Stimulated activated CD4-positive, alpha-beta T cell treated with anti-CD3 and anti-CD28 coated beads, Interleukin-1b, Interleukin-23, amount 100 ng/mL, for 48 hours (primary cell): ENCODE measurements around the gene SHC4.
"Not testable (repeated sequence)": the region's sequence is repeated elsewhere in the genome, so short reads cannot be mapped to it uniquely, and the experiment has no call there.

Source experiments
- DNase-seq: peaks from one replicate; pipeline ENCODE4 v3.0.0-alpha.2; 2020

The SHC4 gene

DNA sequence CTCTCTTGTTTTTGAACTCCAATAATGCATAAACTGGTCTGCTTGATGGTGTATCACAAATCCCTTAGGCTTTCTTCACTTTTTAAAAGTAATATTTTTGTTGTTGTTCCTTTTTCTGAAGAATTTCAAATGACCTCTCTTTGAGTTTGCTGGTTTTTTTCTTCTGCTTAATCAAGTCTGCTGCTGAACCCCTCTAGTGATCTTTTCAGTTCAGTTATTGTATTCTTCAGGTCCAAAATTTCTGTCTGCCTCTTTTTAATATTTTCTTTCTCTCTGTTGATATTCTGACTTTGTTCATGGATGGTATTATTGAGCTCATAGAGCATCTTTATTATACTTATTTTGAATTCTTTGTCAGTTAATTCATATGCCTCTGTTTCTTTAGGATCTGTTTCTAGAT is 131.1 kb downstream of the SHC4 start:
- DNase-seq = no peak

DNA sequence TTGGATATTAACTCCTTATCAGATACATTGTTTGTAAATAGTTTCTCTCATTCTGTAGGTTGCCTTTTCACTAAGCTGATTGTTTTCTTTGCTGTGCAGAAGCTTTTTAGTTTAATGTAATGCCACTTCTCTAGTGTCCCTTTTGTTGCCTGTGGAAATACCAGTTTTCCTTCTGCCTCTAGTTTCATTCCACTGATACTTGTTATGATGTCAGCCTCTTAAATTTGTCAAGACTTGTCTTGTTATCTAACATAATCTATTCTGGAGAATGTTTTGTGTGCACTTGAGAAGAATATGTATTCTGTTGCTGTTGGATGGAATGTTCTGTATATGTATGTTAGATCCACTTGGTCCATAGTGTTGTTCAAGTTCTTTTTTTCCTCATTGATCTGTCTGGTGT is 134.8 kb downstream of the SHC4 start:
- DNase-seq = no peak

DNA sequence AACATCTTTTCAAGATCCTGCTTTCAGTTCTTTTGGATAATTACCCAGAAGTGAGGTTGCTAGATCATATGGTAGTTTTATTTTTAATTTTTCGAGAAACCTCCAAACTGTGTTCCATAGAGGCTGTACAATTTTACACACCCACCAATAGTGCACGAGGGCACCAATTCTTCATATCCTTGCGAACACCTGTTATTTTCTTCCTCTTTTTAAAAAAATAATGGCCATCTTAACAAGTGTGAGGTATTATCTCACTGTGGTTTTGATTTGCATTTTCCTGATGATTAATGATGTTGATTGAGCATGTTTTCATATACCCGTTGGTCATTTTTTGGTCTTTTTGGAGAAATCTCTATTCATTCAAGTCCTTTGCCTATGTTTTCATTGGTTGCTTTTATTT is 135.2 kb downstream of the SHC4 start:
- no peak for DNase-seq

DNA sequence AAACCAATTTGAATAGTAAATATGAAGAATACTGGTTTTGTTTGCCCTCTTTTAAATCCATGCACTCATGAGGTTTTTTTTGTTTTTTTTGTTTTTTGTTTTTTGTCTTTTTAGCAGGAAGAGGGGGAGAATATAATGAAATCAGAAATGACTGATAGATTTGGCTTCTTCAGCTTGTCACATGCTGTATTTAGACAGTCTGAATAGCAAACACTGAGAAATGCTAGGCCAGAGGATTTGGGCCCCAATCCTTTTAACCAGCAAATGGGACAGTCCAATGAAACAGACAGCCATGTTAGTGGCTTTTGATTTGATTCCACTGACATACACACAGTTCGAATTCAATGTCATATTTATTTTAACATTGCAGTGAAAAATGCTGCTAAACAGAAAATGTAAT is 138.6 kb downstream of the SHC4 start:
- DNase-seq = no peak

DNA sequence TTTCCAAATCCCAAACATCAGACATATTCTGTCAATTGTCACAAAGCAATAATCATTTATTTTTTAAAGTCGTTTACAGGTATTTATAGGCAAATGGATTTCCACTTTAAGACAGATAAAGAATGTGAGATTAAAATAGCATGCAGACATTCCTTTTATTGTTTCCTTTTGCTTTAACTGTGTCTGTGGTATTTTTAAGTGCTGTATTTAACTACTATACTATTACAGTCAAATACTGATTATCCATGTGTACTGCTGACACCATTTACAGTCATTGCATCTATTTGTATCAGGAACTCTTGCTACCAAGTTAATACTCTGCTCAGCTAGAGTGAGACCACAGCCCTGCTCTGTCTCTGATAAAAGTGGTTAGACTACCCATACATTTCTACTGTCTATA is 140.0 kb downstream of the SHC4 start:
- no peak for DNase-seq

DNA sequence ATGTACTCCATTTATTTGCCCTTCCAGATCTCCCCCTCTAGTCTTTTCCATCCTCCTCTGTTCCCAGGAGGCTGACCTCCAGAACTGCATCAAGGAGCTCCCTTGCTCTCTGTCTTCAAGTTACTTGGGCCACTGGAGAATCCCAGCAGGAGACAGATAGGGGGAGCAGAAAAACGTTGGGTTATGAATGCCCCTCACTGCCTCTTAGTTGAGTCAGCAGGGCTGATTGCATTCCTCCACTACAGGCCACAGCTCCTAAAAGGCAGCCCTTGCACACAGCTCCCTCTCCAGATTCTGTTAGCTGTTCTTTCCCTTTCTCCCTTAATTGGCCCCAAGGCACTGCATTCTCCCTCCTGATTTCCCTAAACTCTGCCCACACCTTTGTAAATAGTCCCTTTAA is 140.5 kb downstream of the SHC4 start:
- no peak for DNase-seq

DNA sequence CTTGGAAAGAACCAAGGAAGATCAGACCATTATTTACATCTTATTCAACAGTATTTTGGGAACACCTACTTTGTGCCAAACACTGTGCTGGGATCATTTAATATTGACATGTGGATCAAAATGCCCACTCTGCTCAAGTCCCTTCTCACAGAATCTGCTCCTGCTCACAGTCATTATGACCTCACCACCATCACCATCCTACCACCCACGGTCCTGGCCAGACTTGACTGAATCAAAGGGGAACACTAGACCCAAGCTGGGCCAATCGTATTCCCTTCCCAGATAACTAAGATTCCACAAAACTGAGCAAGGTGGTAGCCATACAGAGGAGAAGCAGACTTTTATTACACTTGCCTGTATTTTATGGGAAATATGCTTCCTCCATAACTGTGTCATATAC is 149.4 kb downstream of the SHC4 start:
- DNase-seq = no peak

DNA sequence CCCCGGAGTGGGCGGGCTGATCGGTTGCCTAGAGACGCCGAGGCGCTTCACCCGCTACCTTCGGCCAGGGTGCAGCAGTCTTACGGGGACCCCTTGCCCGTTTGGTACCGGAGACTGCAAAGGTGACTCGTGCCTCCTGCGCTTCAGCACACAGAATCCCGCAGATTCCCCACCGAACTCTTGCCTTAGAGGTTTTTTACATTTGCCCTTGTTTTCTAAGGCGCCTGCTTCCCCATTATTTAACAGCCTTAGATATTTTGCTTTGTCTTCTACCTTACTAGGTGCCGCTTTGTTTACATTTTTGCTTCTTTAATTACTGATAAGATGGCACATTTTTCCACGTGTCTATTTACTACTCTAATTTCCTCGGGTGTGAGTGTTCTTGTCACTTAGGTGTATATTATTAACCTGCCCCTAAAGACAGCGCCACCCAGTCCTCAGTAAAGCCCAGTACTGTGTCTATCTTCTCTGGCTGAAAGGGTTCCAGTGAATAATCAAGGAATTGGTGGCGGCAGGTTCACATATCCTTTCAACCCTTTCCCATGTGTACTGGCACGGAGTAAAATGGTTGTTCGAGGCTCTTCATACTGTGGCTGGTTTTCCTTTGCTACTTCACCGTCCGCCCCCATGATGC is 152.3 kb downstream of the SHC4 start:
- DNase-seq = no peak

DNA sequence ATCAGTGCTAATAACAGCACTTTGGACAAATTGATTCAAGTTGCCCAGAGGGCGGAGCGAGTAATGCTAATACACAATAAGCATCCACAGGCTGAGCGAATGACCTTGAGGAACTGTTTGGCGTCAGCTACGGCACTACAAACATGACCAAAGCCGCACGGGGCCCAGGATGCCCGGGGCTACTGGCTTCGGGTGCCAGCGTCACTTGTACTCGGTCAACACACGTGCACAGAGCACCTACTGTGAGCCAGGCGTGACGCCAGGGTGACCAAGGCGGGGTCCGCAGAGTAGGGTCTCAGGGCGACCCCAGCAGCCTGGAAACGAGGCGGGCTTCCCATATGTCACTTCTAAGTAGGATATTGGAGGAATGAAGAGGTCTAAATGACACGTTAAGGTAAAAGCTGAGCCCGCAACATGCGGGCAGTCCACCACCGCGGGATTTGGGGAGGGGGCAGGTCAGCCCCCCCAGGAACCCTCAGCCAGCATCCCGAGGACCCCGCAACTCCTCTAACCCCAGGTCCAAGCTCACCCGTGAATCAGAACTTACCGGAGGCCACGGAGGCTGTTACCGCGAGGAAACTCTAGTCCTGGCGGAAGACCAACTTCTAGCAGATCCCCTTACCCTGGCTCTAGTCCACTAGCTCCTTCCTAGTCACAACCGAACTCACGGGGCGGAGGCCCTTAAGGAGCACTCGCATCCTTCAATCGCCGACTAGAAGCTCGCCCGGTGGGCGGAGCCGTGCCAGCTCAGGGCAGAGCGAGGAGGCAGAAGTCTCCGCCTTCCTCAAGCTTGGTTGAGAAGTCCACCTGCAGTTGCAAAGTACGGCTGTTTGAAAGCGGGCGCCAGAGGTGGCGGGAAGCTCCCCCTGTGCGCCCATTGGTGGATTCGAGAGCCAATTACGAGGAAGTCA is 153.1 kb downstream of the SHC4 start, which contains the start of gene CEP152:
CEP152 (minus strand) TSS at position 656 of the 911 bp plus-strand sequence. CDS start 5,420 bp downstream, outside the sequence.
- peak; percentile 99 for DNase-seq

DNA sequence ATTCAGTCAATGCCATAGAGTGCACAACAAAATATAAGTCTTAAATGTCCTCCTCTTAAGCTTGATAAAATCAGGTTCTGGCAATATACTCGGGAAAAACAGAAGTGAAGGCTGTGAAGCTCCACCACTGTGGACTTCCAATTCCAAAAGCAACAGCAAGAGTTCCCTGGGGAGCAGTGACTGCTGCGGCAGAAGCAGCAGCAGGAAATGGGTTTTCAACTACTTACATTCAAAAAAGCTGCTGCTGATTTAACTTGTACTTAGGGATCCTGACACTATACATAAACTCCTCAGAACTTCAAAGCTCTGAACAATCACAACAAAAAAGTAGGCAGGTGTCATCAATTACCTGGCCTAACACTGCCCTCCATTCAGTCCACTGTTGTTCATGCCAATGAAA is 157.6 kb downstream of the SHC4 start:
- DNase-seq = no peak

DNA sequence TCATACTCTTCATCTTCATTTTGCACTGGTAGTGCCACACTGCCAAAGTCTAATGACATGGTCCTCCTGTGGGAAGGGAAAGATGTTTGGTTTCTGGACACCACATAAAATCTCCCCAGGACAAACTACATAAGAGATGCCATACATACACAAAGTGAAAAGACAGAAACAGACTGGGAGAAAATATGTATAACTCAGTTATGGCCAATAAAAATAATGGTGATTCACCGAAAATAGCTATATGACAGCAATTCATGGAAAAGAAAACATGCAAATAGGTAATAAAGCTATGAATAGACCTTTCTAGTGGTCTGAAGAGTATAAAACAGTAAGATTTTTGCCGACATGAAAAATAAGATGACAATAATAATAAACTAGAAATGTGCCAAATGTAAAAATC is 158.1 kb downstream of the SHC4 start:
- DNase-seq = no peak

DNA sequence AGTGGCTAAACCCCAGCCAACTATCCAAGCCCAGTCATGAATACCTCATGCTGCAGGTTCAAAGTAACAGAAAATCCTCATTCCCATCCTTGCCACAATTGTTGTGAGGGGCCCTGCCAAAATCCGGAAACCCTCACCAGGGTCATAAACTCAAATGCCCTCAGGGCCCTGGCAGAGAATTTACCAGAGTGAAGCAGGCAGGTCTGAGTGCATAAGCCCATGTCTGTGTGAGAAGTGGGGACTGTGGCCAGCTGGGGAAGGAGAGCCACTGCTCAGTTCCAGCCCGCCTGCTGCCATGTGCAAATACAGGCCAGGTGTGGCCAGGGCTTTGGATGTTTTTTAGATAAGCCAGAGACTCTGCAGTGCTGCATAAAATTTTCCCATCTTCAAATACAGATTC is 159.8 kb downstream of the SHC4 start:
- DNase-seq = no peak

DNA sequence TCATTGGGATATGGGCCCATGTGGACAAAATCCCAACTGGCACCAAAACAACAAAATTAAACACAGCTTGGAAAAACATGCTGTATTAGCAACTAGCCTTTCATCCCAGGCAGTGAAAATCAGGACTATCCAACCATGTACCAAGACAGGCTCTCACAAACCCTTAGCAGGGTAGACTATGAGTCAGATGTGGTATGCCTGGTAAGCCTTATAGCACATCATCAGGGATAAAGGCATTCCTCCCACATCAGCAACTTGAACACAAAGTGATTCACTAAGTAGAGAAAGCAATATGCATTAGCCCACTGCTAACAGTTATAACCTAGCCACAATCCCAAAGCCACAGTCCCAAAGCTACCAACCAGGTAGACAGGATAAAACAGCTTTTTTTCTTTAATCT is 160.9 kb downstream of the SHC4 start:
- no peak for DNase-seq

DNA sequence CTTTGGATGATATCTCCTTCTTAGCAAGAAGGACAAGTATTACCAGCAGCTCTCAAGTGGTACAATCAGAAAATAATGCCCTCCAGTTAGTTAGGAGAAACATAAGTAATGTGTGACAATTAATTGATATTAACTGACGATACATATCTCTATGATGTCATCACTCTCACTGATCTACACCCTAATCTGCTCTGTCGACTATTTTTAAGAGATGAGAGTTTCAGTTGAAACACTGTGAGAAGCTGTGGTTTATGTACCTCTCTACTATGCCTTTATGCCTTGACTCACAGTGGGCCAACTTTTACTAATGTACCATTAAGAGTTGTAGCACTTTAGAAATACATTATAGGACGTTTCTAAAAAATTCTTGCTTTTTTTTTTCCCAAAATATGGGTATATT is 161.5 kb downstream of the SHC4 start:
- DNase-seq = no peak

DNA sequence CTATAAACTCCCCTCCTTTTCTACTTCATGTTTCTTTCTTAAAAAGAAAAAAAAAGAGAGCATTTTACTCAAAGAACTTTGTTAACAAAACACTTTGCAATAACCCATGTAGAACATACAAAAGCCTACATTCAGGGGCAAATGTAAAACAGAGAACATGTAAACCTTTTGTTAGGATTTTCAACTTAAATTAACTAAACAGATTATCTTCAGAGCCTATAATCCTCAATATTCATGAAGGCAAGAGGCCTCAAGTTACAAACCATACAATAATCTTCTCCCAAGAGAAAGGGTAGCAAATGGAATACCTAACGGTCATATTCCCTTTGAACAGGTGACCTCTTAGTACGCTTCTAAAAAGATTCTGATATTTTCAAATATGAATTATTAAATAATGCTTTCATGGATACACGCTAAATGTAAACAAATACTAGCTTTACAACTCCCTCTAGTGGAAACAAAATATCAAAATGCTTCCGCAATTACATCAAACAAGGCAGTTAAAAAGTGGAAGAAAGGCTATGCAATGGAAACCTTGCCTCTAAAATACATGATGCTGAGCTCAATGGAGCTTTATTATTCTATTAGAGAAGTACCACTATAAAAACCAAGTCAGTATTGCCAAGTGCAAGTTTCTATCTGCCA is 162.8 kb downstream of the SHC4 start:
- no peak for DNase-seq

DNA sequence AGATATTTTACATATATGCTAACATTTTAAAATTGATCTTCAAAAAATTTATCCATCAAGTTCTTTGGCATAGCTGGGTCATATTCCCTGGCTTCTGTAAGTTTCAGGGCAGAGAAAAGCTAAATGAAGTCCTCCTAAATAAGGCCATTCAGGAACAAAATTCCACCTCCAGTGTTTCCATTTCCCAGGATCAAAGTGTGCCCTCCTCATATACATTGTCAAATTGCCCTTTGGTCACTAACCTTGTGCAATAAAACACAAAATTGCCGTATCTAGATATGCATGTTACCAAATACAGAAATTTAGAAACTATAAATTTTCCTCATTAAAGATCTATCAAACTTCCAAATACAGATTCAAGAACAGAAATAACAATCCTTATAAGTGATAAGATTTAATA is 163.5 kb downstream of the SHC4 start:
- no peak for DNase-seq

DNA sequence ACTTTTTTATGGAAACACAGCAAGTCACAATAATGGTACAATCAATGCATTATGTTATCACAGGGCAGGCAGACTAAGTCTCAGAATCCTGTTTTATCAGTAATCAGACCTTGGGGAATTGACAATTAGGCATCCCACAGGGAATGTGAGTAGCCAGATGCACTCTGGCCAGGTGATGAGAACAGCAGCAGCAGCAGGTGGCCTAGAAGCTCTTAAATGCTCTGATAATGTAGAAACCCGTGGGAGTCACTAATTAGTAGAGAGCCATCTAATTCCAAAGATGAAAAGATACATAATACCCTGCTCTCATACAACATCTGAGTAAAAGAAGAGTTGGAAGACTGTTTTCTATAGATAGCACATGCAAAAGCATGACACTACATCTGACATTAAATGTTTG is 165.4 kb downstream of the SHC4 start:
- DNase-seq = no peak

DNA sequence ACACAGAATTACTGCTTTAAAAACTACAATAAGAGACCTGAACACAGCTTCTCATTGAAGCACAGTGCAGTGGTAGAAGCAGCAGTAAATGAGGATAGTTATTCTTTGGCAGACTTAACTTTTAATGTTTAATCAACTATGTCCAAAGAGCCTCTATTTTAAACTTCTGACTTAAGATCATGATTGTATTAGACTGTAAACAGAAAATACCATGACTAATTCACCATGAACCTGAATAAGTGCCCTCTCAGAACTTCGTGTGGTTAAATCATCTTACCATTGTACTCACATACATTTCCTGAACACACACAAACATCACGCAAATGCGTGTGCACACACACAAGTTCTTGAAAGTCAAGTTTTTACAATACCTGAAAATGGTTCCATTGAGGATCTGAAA is 166.8 kb downstream of the SHC4 start:
- no peak for DNase-seq

DNA sequence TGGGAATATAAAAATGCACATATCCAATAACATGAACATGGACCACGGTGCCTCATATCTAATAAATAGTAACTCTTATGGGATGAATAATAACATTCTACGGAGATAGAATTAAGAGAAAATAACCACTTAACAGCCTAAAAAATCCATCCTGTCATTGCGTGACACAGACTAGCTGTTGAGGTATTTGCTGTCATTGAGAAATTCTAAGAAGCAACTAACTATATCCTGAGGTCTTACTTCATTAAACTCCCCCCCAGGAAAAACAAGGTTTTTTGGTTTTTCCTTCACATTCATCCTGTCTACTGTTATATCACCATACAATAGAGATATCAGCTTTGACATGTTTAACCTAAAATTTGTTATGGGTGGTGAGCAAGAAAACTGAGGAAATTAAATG is 167.2 kb downstream of the SHC4 start:
- DNase-seq = no peak

DNA sequence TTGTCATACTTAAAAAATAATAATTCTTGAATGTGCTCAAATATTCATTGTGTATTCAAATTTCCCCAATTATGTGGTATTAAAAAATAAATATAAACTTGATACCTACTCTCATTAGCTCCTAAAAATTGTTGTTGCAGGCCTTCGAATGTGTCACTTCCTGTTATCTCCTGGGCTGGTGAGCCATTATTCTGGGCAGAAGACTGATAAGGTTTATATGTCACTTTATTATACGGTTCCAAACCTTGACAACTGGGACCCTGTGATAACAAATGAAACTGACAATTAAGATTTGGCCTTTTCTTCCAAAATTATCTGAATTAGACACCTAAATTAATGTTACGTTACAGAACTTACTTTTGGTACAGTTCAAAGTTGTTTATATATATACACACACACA is 167.8 kb downstream of the SHC4 start:
- no peak for DNase-seq

DNA sequence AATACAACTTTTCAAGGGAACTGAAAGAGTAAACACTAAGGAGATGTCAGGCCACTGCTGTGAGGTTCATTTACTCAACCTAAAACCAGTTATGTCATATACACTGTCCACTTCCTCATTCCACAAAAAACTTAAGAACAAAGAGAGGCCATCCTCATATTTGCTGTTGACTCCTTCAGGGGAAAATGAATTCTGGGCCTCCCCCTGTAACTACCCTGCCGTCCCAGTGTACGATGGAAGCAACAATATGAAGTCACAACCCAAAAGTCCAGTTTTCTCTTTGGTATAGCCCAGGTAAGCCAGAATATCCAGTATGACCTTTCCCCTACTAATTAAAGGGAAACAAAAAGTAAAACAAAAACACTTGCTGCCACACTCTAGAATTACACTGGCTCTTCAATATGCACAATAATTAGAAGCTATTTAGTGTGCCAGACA is 169.0 kb downstream of the SHC4 start:
- DNase-seq = no peak

DNA sequence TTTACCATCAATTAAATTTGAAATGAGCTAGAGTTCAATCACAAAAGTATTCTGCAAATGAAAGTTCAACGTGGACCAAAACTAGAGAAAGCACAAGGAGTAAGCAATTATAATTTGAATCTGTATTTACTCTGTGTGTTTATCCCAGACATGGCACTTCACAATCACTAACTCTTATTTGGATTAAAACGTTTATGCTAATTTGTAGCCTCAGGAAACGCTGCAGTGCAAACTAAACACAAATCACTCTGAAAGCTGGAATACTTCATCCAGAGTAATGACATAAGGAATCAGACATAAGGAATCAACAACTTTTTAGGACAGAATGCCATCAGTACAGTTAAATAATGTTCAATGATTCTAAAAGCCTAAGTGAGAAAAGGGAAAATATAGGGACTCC is 171.3 kb downstream of the SHC4 start:
- no peak for DNase-seq

DNA sequence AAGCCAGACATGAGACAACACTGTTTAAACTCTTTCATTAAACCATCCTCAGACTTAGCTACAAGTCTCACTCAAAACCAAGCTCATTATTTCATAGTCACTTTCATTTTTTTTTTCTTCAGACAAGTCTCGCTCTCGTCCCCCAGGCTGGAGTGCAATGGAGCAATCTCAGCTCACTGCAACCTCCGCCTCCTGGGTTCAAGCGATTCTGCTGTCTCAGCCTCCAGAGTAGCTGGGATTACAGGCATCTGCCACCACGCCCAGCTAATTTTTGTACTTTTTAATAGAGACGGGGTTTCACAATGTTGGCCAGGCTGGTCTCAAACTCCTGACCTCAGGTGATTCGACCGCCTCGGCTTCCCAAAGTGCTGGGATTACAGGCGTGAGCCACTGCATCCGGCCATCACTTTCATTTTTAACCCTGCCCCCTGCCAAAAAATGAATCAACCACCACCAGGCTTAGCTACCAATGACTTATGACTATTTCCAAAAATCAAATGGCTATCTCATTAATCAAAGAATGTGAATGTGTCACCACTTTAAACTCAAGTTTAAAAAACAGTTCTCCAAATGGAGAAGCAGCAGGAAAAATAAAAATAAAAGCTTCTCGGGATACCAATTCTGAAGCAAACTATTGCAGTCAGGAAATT is 173.1 kb downstream of the SHC4 start:
- DNase-seq = not testable (repeated sequence)
